Measurements from ENCODE around the gene LRMDA.

- TF ChIP-seq PRDM4 (tag by site-specific recombination; IDR thresholded peaks at IDR 0.05) (no peak), WT1 (tag by site-specific recombination; IDR thresholded peaks at IDR 0.05) (no peak), ZNF660 (tag by site-specific recombination; IDR thresholded peaks at IDR 0.05) (no peak), SALL2 (tag by site-specific recombination; IDR thresholded peaks at IDR 0.05; ENCODE audit: borderline replicate concordance) (no peak)
- TF ChIP-seq, protein P1, sequence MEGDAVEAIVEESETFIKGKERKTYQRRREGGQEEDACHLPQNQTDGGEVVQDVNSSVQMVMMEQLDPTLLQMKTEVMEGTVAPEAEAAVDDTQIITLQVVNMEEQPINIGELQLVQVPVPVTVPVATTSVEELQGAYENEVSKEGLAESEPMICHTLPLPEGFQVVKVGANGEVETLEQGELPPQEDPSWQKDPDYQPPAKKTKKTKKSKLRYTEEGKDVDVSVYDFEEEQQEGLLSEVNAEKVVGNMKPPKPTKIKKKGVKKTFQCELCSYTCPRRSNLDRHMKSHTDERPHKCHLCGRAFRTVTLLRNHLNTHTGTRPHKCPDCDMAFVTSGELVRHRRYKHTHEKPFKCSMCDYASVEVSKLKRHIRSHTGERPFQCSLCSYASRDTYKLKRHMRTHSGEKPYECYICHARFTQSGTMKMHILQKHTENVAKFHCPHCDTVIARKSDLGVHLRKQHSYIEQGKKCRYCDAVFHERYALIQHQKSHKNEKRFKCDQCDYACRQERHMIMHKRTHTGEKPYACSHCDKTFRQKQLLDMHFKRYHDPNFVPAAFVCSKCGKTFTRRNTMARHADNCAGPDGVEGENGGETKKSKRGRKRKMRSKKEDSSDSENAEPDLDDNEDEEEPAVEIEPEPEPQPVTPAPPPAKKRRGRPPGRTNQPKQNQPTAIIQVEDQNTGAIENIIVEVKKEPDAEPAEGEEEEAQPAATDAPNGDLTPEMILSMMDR (tag by site-specific recombination; IDR thresholded peaks at IDR 0.05): no peak
- TF ChIP-seq, protein P2, sequence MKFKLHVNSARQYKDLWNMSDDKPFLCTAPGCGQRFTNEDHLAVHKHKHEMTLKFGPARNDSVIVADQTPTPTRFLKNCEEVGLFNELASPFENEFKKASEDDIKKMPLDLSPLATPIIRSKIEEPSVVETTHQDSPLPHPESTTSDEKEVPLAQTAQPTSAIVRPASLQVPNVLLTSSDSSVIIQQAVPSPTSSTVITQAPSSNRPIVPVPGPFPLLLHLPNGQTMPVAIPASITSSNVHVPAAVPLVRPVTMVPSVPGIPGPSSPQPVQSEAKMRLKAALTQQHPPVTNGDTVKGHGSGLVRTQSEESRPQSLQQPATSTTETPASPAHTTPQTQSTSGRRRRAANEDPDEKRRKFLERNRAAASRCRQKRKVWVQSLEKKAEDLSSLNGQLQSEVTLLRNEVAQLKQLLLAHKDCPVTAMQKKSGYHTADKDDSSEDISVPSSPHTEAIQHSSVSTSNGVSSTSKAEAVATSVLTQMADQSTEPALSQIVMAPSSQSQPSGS (tag by site-specific recombination; IDR thresholded peaks at IDR 0.05; ENCODE audit: low read depth): no peak
Observed at GRCh38 chr10:76301950-76302349, 870.5 kb downstream of the LRMDA start.
